ENCODE measurements around the gene ESR1.

ESR1 gene

DNA sequence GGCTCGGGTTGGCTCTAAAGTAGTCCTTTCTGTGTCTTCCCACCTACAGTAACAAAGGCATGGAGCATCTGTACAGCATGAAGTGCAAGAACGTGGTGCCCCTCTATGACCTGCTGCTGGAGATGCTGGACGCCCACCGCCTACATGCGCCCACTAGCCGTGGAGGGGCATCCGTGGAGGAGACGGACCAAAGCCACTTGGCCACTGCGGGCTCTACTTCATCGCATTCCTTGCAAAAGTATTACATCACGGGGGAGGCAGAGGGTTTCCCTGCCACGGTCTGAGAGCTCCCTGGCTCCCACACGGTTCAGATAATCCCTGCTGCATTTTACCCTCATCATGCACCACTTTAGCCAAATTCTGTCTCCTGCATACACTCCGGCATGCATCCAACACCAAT lies 291.2 kb downstream of the ESR1 start:
- no peak for DNase-seq (ENCODE audit: low read depth)

- DNase-seq (ENCODE audit: low read depth): no peak
These were observed 292.1 kb downstream of the ESR1 start for GRCh38 chr6:152099446-152100182.

GRCh38 chr6:152100183-152100618 lies 292.7 kb downstream of the ESR1 start:
- DNase-seq (ENCODE audit: low read depth): no peak

DNA sequence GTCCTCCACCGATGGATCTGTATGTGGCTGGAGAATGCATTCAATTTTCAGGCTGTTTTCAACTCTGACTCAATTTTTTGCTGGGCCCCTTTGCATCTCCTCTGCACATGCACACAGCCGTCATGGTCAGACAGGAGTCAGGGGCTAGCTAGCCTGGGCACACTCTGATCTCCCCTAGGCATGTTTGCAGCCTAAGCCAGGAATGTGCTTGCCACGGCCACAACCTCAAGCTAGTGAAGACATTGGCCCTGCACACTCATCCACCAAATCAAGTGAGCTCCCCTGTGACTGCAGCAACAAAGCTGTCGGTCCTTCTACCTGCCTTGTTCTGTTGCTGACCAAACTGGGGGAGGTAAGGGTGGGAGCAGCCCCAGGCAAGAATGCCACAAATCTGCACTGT lies 300.5 kb downstream of the ESR1 start:
- no peak for DNase-seq (ENCODE audit: low read depth)

GRCh38 chr6:152110886-152111820 lies 303.7 kb downstream of the ESR1 start:
- DNase-seq (ENCODE audit: low read depth): no peak

DNA sequence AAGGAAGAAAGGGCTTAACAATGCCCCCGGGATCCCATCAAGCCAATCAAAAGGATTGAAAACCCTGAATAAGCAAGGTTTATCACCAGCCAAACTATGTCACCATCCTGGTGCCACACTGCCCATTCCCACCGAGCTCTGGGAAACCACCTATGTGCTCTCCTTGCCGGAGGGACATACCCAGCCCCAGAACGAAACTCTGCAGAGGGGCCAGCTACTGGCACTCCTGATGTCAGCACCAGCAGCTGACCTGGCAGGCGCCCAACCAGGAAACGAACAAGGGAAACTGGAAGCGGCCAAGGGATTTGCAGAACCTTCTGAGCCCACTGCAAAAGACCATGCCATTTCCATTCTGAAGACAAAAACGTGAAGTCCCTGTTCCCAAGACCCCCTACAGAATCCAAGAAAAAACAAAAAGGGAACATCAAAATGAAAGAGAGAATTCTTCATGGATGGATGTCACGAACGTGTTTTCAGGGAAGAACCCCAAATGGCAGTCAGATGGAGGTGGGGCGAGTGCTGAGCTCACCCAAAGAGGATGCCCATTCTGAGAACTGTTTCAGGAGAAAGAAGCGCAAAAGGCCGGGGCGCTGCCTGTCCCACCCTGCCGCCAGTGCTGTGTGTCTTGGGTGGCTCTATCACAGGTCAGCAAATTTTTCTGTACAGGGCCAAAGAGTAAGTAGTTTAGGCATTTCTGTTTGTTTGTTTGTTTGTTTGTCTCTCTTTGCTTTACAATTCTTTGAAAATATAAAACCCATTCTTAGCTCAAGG lies 305.2 kb downstream of the ESR1 start:
- DNase-seq (ENCODE audit: low read depth): no peak

DNA sequence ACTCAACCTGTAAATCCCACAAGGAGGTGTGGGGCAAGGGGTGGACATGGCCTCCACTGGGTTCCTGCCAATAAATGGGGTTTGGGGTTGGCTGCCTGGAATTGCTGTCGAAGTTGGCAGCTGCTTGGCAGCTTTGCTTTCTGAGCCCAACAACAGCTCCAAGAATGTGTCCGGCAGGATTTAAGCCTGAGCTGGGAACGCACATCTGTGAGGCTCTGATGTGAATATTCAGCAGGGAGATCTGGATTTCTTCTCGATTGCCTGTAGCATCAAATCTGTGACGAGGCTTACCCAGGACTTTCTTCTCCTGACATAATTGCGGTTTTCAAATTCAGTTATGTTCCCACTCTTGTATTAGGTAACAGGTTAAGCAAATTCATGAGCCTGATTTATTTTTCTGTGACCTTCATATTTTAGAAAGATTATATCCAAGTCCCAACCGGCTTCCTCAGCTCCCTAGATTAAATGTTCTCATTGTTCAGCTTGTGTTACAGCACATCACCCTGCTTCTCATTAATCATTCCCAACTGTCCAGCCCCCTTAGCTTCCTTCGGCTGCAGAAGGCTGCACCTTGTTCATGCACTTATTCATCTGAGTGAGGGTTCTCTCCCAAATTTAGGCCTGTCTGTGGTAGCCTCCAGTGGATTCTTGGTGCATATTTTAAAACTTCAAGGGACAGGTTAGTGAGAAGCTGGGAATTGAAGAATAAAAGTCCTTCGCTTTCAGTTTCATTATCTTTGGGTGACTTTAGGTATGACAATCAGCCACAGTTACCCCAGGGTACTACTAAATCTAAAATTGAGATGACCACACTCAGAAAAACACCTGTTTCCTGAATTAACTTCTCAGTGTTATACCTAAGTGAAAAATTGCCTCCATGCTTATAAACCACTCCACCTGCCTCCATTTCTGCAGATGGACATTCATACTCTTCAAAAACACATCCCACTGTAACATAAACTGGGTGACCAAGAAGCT lies 310.0 kb downstream of the ESR1 start:
- no peak for DNase-seq (ENCODE audit: low read depth)

DNA sequence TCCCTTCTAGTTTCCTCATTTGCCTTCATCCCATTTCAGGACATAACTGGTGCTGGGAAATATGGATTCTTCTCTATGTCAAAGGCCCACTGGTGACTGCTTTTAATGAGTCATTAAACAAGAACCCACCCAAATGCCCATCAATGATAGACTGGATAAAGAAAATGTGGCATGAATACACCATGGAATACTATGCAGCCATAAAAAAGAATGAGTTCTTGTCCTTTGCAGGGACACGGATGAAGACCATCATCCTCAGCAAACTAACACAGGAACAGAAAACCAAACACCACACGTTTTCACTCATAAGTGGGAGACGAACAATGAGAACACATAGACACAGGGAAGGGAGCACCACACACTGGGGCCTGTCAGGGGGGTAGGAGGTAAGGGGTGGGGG lies 310.7 kb downstream of the ESR1 start:
- no peak for DNase-seq (ENCODE audit: low read depth)

DNA sequence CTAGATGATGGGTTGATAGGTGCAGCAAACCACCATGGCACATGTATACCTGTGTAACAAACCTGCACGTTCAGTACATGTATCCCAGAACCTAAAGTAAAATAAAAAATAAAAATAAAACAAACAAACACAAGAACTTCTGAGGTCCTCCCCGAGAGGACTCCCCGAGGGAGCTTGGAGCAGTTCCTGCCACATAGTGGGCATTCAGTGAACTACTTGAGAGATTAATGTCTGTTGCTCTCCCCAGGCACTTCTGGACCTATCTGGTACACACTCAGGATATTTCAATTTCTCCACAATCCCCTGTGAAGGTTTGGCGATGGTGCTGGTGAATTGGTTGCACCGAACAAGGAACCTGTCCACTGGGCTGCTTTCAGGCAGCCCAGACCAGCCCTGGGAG lies 311.2 kb downstream of the ESR1 start:
- DNase-seq (ENCODE audit: low read depth): no peak

- no peak for DNase-seq (ENCODE audit: low read depth)
These were observed 312.3 kb downstream of the ESR1 start for GRCh38 chr6:152119831-152120230.

DNA sequence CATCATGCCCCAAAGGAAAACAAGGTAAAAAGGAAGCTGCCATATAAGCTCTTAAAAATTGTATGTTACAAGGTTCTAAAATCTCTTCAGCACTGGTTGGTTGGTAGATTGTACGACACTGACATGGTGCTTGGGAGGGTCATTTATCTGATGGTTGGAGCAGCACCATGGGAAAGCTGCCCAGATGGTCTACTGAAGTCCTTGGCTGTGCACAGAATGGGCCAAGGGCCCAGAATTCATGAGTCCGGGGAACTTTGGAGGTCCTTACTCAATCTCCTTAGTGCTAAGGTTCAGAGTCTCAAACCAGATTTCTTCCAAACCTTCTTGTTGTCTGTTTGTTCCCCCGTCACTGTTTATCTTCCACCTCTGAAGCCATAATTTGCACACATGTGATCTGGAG lies 314.4 kb downstream of the ESR1 start:
- no peak for DNase-seq (ENCODE audit: low read depth)

DNA sequence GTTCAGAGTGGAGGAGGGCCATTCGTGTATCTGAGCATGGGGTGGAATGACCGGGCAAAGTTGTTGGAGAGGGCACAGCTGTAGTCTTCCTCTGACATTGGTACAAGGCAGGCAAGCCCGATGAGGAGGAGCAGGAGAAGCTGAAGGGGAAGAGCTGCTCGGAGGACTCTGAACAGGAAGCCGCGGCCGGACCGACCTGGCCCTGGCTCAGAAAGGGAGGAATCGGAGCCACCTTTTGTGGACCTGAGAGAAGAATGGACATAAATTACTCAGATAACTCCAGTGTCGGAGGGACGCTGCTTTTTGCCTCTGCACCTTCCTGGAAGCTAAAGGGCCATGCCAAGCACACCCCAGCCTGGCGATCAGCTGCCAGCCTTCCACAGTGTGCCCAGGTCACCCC lies 315.0 kb downstream of the ESR1 start:
- DNase-seq (ENCODE audit: low read depth): no peak

GRCh38 chr6:152123076-152123475 lies 315.6 kb downstream of the ESR1 start:
- DNase-seq (ENCODE audit: low read depth): no peak

GRCh38 chr6:152124429-152125074 lies 317.1 kb downstream of the ESR1 start:
- peak; percentile 1 for DNase-seq (ENCODE audit: low read depth)

DNA sequence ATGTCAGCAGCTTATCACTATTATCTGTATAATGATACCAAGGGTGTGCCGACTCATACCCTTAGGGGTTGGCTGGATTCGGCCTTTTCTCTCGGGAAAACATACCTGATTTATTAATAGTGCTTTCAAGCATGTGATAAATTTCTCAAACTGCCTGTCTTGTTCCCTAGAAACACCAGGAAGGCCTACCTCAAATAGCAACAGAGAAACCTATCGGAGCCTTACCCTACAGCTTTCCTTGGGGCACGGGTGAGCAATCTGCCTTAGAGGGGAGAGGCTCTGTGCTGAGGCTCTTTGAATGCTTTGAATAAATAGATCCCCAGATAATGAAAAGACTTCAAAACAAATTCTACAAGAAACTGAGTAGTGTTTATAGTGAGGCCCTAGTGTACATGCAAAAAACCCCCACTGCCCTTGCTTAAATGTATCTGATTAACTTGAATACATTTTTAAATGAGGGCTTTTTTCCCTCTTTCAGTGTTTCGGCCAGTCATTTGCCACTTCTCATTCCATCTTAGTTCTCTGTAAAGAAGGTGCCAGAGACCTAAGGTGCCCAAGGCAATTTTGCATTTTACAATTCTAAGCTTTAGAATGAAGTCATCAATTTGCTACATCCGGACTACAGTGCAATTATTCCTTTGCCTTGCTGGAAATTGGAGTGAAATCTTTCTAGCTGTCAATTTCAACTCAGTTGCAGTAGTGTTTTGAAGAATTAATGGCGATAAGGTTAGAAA lies 320.1 kb downstream of the ESR1 start:
- no peak for DNase-seq (ENCODE audit: low read depth)

- no peak for DNase-seq (ENCODE audit: low read depth)
These were observed 322.2 kb downstream of the ESR1 start for GRCh38 chr6:152129691-152130151.

DNA sequence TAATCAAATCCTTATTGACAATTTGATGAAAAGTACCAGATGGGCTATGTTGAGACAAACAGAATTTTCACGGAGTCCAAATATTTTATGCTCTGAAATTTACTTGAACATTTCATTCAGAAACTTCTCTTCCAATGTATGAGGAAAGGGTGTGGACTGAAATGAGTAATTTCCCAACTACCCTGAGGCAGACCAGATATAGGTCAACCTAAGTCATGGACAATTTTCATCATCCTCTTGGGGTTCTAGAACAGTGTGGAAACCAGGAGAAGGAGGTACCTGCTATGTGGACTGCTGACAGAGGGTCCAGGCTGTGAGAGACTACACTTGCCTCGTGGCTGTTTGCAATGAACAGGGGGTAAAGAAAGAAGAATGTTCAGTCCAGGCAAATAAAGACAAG lies 323.0 kb downstream of the ESR1 start:
- DNase-seq (ENCODE audit: low read depth): no peak

GRCh38 chr6:152135755-152136448 lies 328.4 kb downstream of the ESR1 start:
- no peak for DNase-seq (ENCODE audit: low read depth)

GRCh38 chr6:152136449-152136825 lies 329.0 kb downstream of the ESR1 start:
- DNase-seq (ENCODE audit: low read depth): no peak

Measured in CMK (cell line).